Cardiac fibroblast (primary cell): Measurements from ENCODE around the gene FTCD.
A peak's percentile ranks its signal among the peaks of the same experiment; 100 is the strongest.
"Not testable (repeated sequence)": the region's sequence is repeated elsewhere in the genome, so short reads cannot be mapped to it uniquely, and the experiment has no call there.

Source experiments
- DNase-seq, 2 donors: peaks; one replicate each; pipeline versions ENCODE4 v3.0.0 to v3.0.0-alpha.2; 2010; ENCODE audit warnings: low read depth in 2 of 2
- H3K4me3 ChIP-seq, 2 donors: replicated peaks in 1 of 2; 1 replicate in 1 of 2; 2 replicates in 1 of 2; pipeline ENCODE4 v1.5.1; 2011; ENCODE audit warnings: low read depth in 2 of 2, low read length in 2 of 2, mild to moderate bottlenecking in 2 of 2, moderate library complexity in 1 of 2
- CTCF ChIP-seq: IDR thresholded peaks from one replicate; pipeline ENCODE4 v1.5.1; 2011; ENCODE audit warnings: low read depth, mild to moderate bottlenecking, low read length, inconsistent platforms

The FTCD gene

GRCh38 chr21:46150073-46150472 lies 5.3 kb downstream of the FTCD start:
- no peak overlapping the region for H3K4me3 ChIP-seq
- TF ChIP-seq CTCF = no peak
- DNase-seq = no peak

GRCh38 chr21:46149205-46149901 lies 6.0 kb downstream of the FTCD start:
- H3K4me3 ChIP-seq = no peak overlapping the region
- no peak for TF ChIP-seq CTCF

GRCh38 chr21:46148106-46148505 lies 7.3 kb downstream of the FTCD start:
- no peak for TF ChIP-seq CTCF
- DNase-seq = no peak
- no peak overlapping the region for H3K4me3 ChIP-seq

More at GRCh38 chr21:46149205-46149901, 6.0 kb downstream of the FTCD start:
- DNase-seq = no peak

- peak; percentile 78 for TF ChIP-seq CTCF
- H3K4me3 ChIP-seq = not testable (repeated sequence)
- peak; percentile 55 to 56 for DNase-seq
These were observed 8.0 kb downstream of the FTCD start for GRCh38 chr21:46147429-46147828.

GRCh38 chr21:46146856-46147255 lies 8.5 kb downstream of the FTCD start:
- no peak overlapping the region for H3K4me3 ChIP-seq
- no peak for DNase-seq
- no peak for TF ChIP-seq CTCF

DNA sequence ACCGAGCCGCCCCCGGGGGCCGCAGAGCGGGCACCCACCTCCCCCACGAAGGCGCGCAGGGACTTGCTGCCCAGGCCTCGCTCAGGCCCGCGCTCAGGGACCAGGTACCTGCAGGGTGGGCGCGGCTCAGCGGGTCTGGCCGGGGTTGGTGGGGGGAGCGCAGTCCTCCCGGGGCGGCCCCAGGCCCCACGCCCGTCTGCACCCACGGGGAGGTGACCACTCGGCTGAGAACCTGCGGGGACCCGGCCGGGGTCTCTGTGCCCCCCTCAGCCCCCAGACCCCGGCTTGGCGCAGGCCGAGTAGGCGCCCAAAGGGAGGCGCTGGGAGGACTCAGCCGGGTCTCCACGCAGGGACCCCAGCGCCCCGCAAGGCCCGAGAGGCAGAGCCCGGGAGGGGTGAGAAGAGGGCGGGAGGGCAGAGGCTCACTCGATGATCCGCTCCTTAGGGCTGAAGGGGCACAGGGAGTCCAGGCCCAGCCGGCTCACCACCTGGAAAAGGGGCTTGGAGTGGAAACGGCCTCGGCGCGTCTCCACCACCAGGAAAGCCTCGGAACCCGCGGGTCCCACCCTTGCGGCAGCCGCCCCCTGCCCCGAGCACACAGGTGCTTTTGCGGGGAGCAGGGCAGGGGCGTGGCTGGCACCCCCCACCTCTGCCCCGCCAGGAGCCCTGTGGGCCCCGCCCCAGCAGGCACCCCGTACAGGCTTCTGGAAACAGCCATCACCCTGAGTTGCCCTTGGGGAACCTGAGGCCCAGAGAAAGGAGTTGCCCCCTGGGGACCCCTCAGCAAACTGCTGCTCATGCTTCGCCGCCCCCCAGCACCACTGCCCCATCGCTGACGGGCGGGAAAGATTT lies 9.3 kb downstream of the FTCD start:
- no peak for DNase-seq
- no peak for TF ChIP-seq CTCF
- no peak overlapping the region for H3K4me3 ChIP-seq
